Heart right ventricle (tissue), 16 donors: Measurements from ENCODE around the gene VIT. TPM values are rescaled to one million over a fixed set of nuclear protein-coding genes. Genes with fewer than 3 reads are reported as not detected.

Source experiments
- ATAC-seq, 8 donors: fragments of 200-7000 bp; cut with Tn5 transposase; one replicate each; pipeline ENCODE4 v1.9.1; 2020; ENCODE audit warnings: mild to moderate bottlenecking in 8 of 8, moderate library complexity in 8 of 8, moderate number of reproducible peaks in 1 of 8
- DNase-seq, 2 donors: peaks; one replicate each; pipeline ENCODE4 v3.0.0-alpha.2; 2020
- H3K27ac ChIP-seq, 10 donors: fragments of 200-600 bp; sonication (generic) in 2 of 10; one replicate each; pipeline versions ENCODE4 v1.5.0 to v1.8.0; 2020 to 2022; ENCODE audit warnings: mild to moderate bottlenecking in 3 of 10
- H3K27me3 ChIP-seq, 7 donors: fragments of 200-600 bp; one replicate each; pipeline ENCODE4 v1.8.0; 2021 to 2022; ENCODE audit warnings: mild to moderate bottlenecking in 2 of 7
- H3K36me3 ChIP-seq, 9 donors: fragments of 200-600 bp; sonication (generic) in 1 of 9; one replicate each; pipeline versions ENCODE4 v1.5.0 to v1.8.0; 2020 to 2022; ENCODE audit warnings: mild to moderate bottlenecking in 2 of 9
- H3K4me1 ChIP-seq, 9 donors: fragments of 200-600 bp; sonication (generic) in 1 of 9; one replicate each; pipeline versions ENCODE4 v1.5.0 to v1.8.0; 2020 to 2022; ENCODE audit warnings: mild to moderate bottlenecking in 4 of 9
- H3K4me3 ChIP-seq, 10 donors: fragments of 200-600 bp; sonication (generic) in 2 of 10; one replicate each; pipeline versions ENCODE4 v1.5.0 to v1.8.0; 2020 to 2022; ENCODE audit warnings: mild to moderate bottlenecking in 7 of 10, moderate library complexity in 2 of 10
- H3K9me3 ChIP-seq, 11 donors: fragments of 200-600 bp in 10 of 11; sonication (generic) in 2 of 11; one replicate each; pipeline versions ENCODE4 v1.5.0 to v1.8.0; 2013 to 2022; ENCODE audit warnings: mild to moderate bottlenecking in 2 of 11, control low read depth in 1 of 11, moderate library complexity in 1 of 11
- WGBS, 2 donors: extraction: QIAGEN DNeasy Blood & Tissue Kit; methylation state at CpG; one replicate each; pipeline ENCODE4 v1.1.7; 2013; ENCODE audit warnings: inconsistent platforms in 1 of 2; 5-methylcytosine and 5-hydroxymethylcytosine counted together
- intact Hi-C, 10 donors: fragments of 100-400 bp; cut with DNase I; formaldehyde crosslinking; loops; one replicate each; pipeline versions ENCODE4 v1.11.1 to v1.14.2; 2022
- polyA plus RNA-seq, 2 donors: library from polyadenylated mRNA; stranded (reverse); fragments of 200-250 nt; gene quantifications; one replicate each; pipeline ENCODE4 v1.2.3, GENCODE V29; 2013
- total RNA-seq, 10 donors: library from RNA; stranded (reverse); fragmentation: NEBNext Ultra II Directional in 3 of 10; extraction: Animal tissue kit (Norgen Biotek cat#: 25700) in 3 of 10; gene quantifications; one replicate each; pipeline versions ENCODE4 v1.2.1 to v1.2.4, GENCODE V29; 2021 to 2023
- TF ChIP-seq, protein P1 (sequence below), 9 donors: fragments of 200-600 bp; sonication (generic) in 2 of 9; IDR thresholded peaks; one replicate each; pipeline versions ENCODE4 v1.5.0 to v1.8.0; 2021 to 2022; ENCODE audit warnings: antibody characterized with exemption in 9 of 9, mild to moderate bottlenecking in 5 of 9, moderate library complexity in 1 of 9
- donor health status: Arrhythmogenic right ventricular cardiomyopathy.
- donor health status: ischemic (EF 13 %, LVEDD 7.1; RV severe dilation, severe dysfunction).
- donor health status: healthy with polysubstance abuse.
- donor health status: DM: no; HTN: yes; CAD: no.
- donor health status: DM: no; HTN: no; CAD: no.
- donor health status: ischemic (EF 25% LVEDD 6.9; RV normal size, moderate dysfunction).
- donor health status: ischemic (EF 25% LVEDD 5.7; RV mildly dilated, moderate dysfunction).
- donor health status: healthy.
- donor health status: DM: yes; HTN: yes; CAD: no.
- donor health status: Ischemic cardiomyopathy.
- donor health status: ischemic (EF 35%, LVEDD 5.7; RV mildly dilated, moderate dysfunction).
- donor health status: nonischemic (EF 11% LVEDD 7.7; RV severe dilation, severe dysfunction).
- donor health status: DM: yes; HTN: yes; CAD: no.
- donor health status: PGD.
- donor health status: ischemic (EF 29% LVEDD 5.4; RV normal size, mild dysfunction).
- donor health status: nonischemic (EF 23%, LVEDD 6.1; RV moderate dilation, normal function).

The VIT gene
- total and polyA plus RNA-seq, 12 donors = 1.2 to 23.6 (median 4.7) TPM

DNA sequence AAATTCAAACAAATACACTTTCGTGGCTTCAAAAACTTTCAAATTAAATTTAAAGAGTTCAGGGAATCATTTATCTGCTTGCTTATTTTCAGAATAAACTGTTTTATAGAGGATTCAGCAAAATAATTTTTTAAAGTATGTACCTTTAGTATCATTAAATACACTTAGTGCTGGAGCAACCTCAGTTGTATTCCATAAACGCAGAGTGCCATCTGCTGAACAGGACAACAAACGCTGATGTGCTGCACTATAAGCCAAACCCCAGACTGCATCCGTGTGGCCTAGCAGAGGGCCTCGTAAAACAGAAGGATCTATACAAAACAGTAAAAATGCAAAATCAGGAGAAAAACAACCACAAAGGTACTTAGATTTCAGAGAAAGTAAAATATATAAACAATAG is 161.2 kb downstream of the VIT start:
- DNase-seq (no peak), ATAC-seq (no peak)
- Histone ChIP-seq H3K27ac (no peak overlapping the region), H3K4me3 (no peak overlapping the region), H3K27me3 (no peaks in the 10 kb centered on the region), H3K9me3 (no peaks in the 10 kb centered on the region), H3K4me1 (no peaks in the 10 kb centered on the region), H3K36me3 (peaks cover 0 to 95% (median 43%) of the 10 kb centered on the region in 9 donors)
- 94 to 95% methylated on average over 5 of the region's 5 CpGs for WGBS, 2 donors
- TF ChIP-seq, protein P1, sequence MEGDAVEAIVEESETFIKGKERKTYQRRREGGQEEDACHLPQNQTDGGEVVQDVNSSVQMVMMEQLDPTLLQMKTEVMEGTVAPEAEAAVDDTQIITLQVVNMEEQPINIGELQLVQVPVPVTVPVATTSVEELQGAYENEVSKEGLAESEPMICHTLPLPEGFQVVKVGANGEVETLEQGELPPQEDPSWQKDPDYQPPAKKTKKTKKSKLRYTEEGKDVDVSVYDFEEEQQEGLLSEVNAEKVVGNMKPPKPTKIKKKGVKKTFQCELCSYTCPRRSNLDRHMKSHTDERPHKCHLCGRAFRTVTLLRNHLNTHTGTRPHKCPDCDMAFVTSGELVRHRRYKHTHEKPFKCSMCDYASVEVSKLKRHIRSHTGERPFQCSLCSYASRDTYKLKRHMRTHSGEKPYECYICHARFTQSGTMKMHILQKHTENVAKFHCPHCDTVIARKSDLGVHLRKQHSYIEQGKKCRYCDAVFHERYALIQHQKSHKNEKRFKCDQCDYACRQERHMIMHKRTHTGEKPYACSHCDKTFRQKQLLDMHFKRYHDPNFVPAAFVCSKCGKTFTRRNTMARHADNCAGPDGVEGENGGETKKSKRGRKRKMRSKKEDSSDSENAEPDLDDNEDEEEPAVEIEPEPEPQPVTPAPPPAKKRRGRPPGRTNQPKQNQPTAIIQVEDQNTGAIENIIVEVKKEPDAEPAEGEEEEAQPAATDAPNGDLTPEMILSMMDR (IDR thresholded peaks at IDR 0.05) = no peak
- intact Hi-C loops = no loop called here

DNA sequence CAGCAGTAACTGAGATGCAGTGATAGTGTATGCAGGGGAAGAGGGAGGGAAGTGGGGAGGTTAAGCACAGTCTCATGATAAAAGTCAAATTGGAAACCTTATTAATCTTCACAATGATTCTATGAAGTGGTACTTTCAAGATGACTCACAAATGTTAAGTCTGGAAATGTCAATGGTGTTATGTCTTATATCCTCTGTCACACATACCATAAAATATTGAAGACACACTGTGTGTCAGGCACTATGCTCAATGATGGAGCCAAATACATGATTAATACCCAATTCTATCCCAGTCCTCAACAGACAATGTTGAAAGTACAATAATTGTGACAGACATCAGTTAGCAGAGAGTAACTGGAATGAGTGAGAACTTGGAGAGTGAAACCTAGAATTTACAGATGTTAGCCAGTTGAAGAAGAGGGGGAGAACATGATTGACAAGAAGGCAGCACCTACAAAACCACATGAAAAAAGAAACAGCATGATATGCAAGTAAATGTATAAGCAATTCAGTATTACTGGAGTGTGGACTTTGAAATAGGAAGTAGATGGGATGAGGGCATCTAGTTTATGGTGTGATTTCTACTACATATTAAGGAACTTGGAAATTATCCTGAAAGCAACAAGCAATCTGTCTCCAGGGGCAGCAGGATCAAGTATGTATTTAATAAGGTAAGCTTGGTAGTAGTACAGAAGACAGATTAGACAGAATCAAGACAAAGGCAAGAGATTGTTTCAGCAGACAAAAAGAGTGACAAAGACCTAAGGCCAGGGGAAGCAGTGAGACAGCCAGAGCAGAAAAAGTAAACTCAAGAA is 162.3 kb downstream of the VIT start:
- Histone ChIP-seq H3K4me3 (no peak overlapping the region), H3K27ac (no peak overlapping the region), H3K36me3 (peaks cover 0 to 92% (median 43%) of the 10 kb centered on the region in 9 donors), H3K4me1 (no peaks in the 10 kb centered on the region), H3K27me3 (no peaks in the 10 kb centered on the region), H3K9me3 (no peaks in the 10 kb centered on the region)
- DNase-seq (no peak), ATAC-seq (no peak)
- TF ChIP-seq, protein P1 (IDR thresholded peaks at IDR 0.05) = no peak
- intact Hi-C loops = no loop called here

DNA sequence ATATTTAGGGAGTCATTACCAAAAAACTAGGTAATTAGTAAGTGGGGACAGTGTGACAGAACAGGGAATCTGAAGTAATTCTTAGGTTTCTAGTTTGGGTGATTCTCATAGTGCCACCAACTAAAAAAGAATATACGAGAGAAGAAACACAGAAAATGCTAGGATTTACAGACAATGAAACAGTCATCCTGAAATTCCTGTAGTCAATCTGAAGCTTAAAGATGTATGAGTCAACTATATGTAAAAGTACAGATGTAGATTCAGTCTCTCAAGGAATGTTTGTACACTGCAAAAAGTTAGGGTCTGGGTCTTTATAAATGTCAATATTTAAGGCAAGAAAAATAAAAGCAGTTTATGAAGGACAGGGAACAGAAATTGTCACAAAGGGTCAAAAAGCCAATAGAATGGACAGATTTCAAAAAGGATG is 162.9 kb downstream of the VIT start:
- peaks cover 0 to 92% (median 42%) of the 10 kb centered on the region in 9 donors for H3K36me3 ChIP-seq
- no peaks in the 10 kb centered on the region for H3K4me1 ChIP-seq
- intact Hi-C loops = no loop called here
- no peaks in the 10 kb centered on the region for H3K9me3 ChIP-seq
- no peak overlapping the region for H3K27ac ChIP-seq
- no peaks in the 10 kb centered on the region for H3K27me3 ChIP-seq
- DNase-seq (no peak), ATAC-seq (no peak)
- H3K4me3 ChIP-seq = no peak overlapping the region
- TF ChIP-seq, protein P1 (IDR thresholded peaks at IDR 0.05) = no peak
- WGBS, 2 donors = 95 to 97% methylated on average over 1 of the region's 1 CpG

DNA sequence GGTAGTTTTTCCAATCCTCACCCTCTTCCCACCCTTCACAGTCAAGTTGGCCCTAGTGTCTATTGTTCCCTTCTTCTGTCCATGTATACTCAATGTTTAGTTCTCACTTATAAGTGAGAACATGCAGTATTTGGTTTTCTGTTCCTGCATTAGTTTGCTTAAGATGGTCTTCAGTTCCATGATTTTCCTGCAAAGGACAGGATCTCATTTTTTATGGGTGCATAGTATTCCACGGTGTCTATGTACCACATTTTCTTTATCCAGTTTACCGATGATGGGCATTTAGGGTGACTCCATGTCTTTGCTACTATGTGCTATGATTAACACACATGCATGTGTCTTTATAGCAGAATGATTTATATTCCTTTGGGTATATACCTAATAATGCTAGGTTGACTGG is 165.4 kb downstream of the VIT start:
- H3K27ac ChIP-seq = no peak overlapping the region
- whole genome bisulfite sequencing, 2 donors = 97% methylated on average over 2 of the region's 2 CpGs
- TF ChIP-seq, protein P1 (IDR thresholded peaks at IDR 0.05) = no peak
- ATAC-seq (no peak), DNase-seq (no peak)
- no peak overlapping the region for H3K4me3 ChIP-seq
- H3K4me1 ChIP-seq = no peaks in the 10 kb centered on the region
- intact Hi-C loops = no loop called here
- peaks cover 0 to 92% (median 42%) of the 10 kb centered on the region in 9 donors for H3K36me3 ChIP-seq
- no peaks in the 10 kb centered on the region for H3K27me3 ChIP-seq
- H3K9me3 ChIP-seq = no peaks in the 10 kb centered on the region

Other genes starting within 250 kb of the VIT start
- gene FEZ2, start 98.5 kb upstream of the VIT start, total RNA-seq = 10 to 100 TPM; 29.8 to 51.7 (median 40.9) TPM
- 10 to 100 TPM; 16.4 to 20.2 TPM for gene FEZ2, start 98.5 kb upstream of the VIT start, polyA plus RNA-seq